Esophagus muscularis mucosa (tissue), 4 donors: Measurements from ENCODE around the gene NXN.

ENCODE experiments used
- CTCF ChIP-seq, 3 experiments: fragments of 200-600 bp in 2 of 3; fragments of 450-650 bp in 1 of 3; sonication (generic) in 2 of 3; IDR thresholded peaks; one replicate each; pipeline ENCODE4 v1.5.1; 2017 to 2019; ENCODE audit warnings: antibody characterized with exemption in 3 of 3, mild to moderate bottlenecking in 2 of 3, moderate library complexity in 1 of 3
- EP300 ChIP-seq: sonication (generic); formaldehyde crosslinking; IDR thresholded peaks from one replicate; pipeline ENCODE4 v1.6.1; 2017; ENCODE audit warnings: antibody characterized with exemption
- POLR2A ChIP-seq: fragments of 450-650 bp; IDR thresholded peaks from one replicate; pipeline ENCODE4 v1.6.1; 2017; ENCODE audit warnings: antibody characterized with exemption, moderate library complexity, mild to moderate bottlenecking, low read depth
- POLR2AphosphoS5 ChIP-seq, 2 donors: sonication (generic); formaldehyde crosslinking; IDR thresholded peaks; one replicate each; pipeline ENCODE4 v1.6.1; 2017; ENCODE audit warnings: antibody characterized with exemption in 2 of 2

- TF ChIP-seq CTCF (IDR thresholded peaks at IDR 0.05) (no peak), POLR2A (no peak), POLR2AphosphoS5 (IDR thresholded peaks at IDR 0.05) (no peak), EP300 (no peak)
These were observed 120.3 kb downstream of the NXN start for GRCh38 chr17:859061-859823.
